Brain microvascular endothelial cell (primary cell): ENCODE measurements around the gene ITPR2.
A peak's percentile ranks its signal among the peaks of the same experiment; 100 is the strongest.

Experiments
- DNase-seq: peaks from one replicate; pipeline ENCODE4 v3.0.0-alpha.2; 2020
- H3K27ac ChIP-seq: fragments of 250-450 bp; sonication (Bioruptor Pico); 2 replicates; pipeline ENCODE4 v1.5.1; 2020; ENCODE audit warnings: mild to moderate bottlenecking, moderate library complexity
- H3K27me3 ChIP-seq: fragments of 250-450 bp; sonication (Bioruptor Pico); replicated peaks from 2 replicates; pipeline ENCODE4 v1.5.1; 2020; ENCODE audit warnings: mild to moderate bottlenecking
- H3K36me3 ChIP-seq: fragments of 250-450 bp; sonication (Bioruptor Pico); replicated peaks from 2 replicates; pipeline ENCODE4 v1.5.1; 2020; ENCODE audit warnings: mild to moderate bottlenecking
- H3K4me3 ChIP-seq: 2 replicates; pipeline ENCODE4 v1.5.1; 2011; ENCODE audit warnings: low read depth, mild to moderate bottlenecking, control low read depth, low read length, moderate library complexity
- CTCF ChIP-seq: IDR thresholded peaks from 2 replicates; pipeline ENCODE4 v1.5.1; 2011; ENCODE audit warnings: low read depth, mild to moderate bottlenecking, moderate library complexity, low read length, control low read depth, inconsistent platforms; ENCODE audit errors: missing control alignments
- in situ Hi-C: cut with HindIII; loops from 2 replicates; pipeline ENCODE4 v1.10.0; 2017; ENCODE audit warnings: low sequenced_read_pairs, low pct_ligation_motif_present

ITPR2 gene

GRCh38 chr12:26725276-26725916 is 107.6 kb downstream of the ITPR2 start:
- no peak for DNase-seq
- no peaks in the 10 kb centered on the region for H3K27me3 ChIP-seq
- in situ Hi-C loops = no loop called here
- no peak for TF ChIP-seq CTCF
- no peak overlapping the region for H3K4me3 ChIP-seq
- no peaks in the 10 kb centered on the region for H3K36me3 ChIP-seq
- no peak overlapping the region for H3K27ac ChIP-seq

- Histone ChIP-seq H3K27me3 (no peaks in the 10 kb centered on the region), H3K27ac (peak overlapping the region; percentile 82), H3K36me3 (no peaks in the 10 kb centered on the region), H3K4me3 (no peak overlapping the region)
- no peak for DNase-seq
- TF ChIP-seq CTCF = no peak
- in situ Hi-C loops = no loop called here
These were observed 108.7 kb downstream of the ITPR2 start for GRCh38 chr12:26724309-26724702.

GRCh38 chr12:26723379-26724308 is 109.3 kb downstream of the ITPR2 start:
- H3K4me3 ChIP-seq = no peak overlapping the region
- no peak for TF ChIP-seq CTCF
- peak; percentile 57 for DNase-seq
- no peaks in the 10 kb centered on the region for H3K36me3 ChIP-seq
- no peaks in the 10 kb centered on the region for H3K27me3 ChIP-seq
- in situ Hi-C loops = no loop called here
- H3K27ac ChIP-seq = peak overlapping the region; percentile 82

- H3K27me3 ChIP-seq = no peaks in the 10 kb centered on the region
- no peak for TF ChIP-seq CTCF
- H3K36me3 ChIP-seq = no peaks in the 10 kb centered on the region
- DNase-seq = no peak
- in situ Hi-C loops = no loop called here
- H3K27ac ChIP-seq = no peak overlapping the region
- H3K4me3 ChIP-seq = no peak overlapping the region
These were observed 111.2 kb downstream of the ITPR2 start for GRCh38 chr12:26721800-26722199.

- Histone ChIP-seq H3K27me3 (no peaks in the 10 kb centered on the region), H3K27ac (no peak overlapping the region), H3K4me3 (no peak overlapping the region), H3K36me3 (no peaks in the 10 kb centered on the region)
- DNase-seq = no peak
- peak; percentile 49 for TF ChIP-seq CTCF
- in situ Hi-C loops = no loop called here
These were observed 113.1 kb downstream of the ITPR2 start for GRCh38 chr12:26719852-26720251.
